Measurements from ENCODE around the gene PACS1.

The PACS1 gene

DNA sequence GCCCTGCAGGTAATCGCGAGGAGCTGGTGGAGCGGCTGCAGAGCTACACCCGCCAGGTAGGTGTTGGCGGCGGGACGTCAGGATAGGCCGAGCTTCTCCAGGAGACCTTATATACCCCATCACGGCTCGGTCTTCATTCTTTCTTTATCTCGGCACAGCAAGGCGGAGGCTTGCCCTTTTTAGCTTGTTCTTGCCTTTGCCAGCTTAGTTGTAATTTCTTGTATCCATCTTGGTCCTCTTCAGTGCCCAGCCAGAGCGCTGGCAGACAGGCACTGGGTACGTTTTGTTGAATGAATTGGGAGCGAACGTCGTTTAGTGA is 17.4 kb upstream of the PACS1 start:
- TF ChIP-seq, protein P1, sequence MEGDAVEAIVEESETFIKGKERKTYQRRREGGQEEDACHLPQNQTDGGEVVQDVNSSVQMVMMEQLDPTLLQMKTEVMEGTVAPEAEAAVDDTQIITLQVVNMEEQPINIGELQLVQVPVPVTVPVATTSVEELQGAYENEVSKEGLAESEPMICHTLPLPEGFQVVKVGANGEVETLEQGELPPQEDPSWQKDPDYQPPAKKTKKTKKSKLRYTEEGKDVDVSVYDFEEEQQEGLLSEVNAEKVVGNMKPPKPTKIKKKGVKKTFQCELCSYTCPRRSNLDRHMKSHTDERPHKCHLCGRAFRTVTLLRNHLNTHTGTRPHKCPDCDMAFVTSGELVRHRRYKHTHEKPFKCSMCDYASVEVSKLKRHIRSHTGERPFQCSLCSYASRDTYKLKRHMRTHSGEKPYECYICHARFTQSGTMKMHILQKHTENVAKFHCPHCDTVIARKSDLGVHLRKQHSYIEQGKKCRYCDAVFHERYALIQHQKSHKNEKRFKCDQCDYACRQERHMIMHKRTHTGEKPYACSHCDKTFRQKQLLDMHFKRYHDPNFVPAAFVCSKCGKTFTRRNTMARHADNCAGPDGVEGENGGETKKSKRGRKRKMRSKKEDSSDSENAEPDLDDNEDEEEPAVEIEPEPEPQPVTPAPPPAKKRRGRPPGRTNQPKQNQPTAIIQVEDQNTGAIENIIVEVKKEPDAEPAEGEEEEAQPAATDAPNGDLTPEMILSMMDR (IDR thresholded peaks at IDR 0.05; ENCODE audit: insufficient read depth, low read length, missing control alignments), result no peak
- DNase-seq (ENCODE audit: low read depth, low spot score), result no peak
- H3K4me3 ChIP-seq (ENCODE audit: low read depth, low read length), result peak overlapping the region; percentile 95
- CTCF ChIA-PET, result interaction anchor here (1.1 to 12.6 kb wide), 11 partner anchors 8 to 341 kb away, joined by 3 to 345 read pairs (median 6); partner anchors contain the start of genes CATSPER1 and FIBP
- POLR2A ChIA-PET, result interaction anchor here (0.9 to 1.7 kb wide), 3 partner anchors 10 to 12 kb away, joined by 3 to 6 read pairs (median 3); no protein-coding TSS in a partner anchor

DNA sequence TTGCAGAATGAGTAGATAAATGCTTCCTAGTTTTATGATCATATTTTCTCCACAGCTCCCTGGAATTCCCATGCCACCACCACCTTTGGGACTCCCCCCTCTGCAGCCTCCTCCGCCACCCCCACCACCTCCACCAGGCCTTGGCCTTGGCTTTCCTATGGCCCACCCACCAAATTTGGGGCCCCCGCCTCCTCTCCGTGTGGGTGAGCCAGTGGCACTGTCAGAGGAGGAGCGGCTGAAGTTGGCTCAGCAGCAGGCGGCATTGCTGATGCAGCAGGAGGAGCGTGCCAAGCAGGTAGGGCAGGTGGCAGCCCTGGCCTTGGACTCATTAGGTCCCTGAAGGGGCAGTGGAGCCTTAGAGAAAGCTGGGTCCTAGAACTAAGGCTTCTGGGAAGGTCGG is 15.1 kb upstream of the PACS1 start:
- H3K4me3 ChIP-seq (ENCODE audit: low read depth, low read length), result no peak overlapping the region
- TF ChIP-seq, protein P1 (IDR thresholded peaks at IDR 0.05; ENCODE audit: insufficient read depth, low read length, missing control alignments), result no peak
- ChIA-PET CTCF (interaction anchor here (6.2 to 12.6 kb wide), 2 partner anchors 11 kb away, joined by 52 to 345 read pairs; no protein-coding TSS in a partner anchor), POLR2A (interaction anchor here (1.0 kb wide), 1 partner anchor 15 kb away, joined by 3 read pairs; the partner anchor contains the start of gene PACS1)
- DNase-seq (ENCODE audit: low read depth, low spot score), result no peak

DNA sequence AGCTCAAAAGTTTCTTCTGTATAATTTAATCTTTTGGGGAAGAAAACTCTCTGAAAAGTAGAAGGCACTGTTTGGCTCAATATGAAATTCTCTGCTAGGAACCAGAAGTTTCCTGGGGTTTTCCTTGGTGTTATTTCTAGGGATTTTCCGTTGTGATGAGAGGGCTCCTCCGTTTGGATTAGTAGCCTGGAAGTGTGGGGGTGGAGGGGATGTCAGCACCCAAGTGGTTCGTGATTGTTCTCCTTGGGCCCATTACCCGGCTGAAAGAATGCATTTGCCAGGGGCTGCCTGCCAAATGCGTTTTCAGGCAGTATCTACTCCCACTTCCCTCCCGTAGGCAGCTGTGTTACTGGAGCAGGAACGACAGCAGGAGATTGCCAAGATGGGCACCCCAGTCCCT is 13.6 kb upstream of the PACS1 start:
- TF ChIP-seq, protein P1 (IDR thresholded peaks at IDR 0.05; ENCODE audit: insufficient read depth, low read length, missing control alignments), result no peak
- ChIA-PET CTCF (interaction anchor here (0.7 to 12.6 kb wide), 3 partner anchors 9 to 166 kb away, joined by 3 to 345 read pairs (median 52); no protein-coding TSS in a partner anchor), POLR2A (no interaction called here)
- no peak for DNase-seq (ENCODE audit: low read depth, low spot score)
- no peak overlapping the region for H3K4me3 ChIP-seq (ENCODE audit: low read depth, low read length)

DNA sequence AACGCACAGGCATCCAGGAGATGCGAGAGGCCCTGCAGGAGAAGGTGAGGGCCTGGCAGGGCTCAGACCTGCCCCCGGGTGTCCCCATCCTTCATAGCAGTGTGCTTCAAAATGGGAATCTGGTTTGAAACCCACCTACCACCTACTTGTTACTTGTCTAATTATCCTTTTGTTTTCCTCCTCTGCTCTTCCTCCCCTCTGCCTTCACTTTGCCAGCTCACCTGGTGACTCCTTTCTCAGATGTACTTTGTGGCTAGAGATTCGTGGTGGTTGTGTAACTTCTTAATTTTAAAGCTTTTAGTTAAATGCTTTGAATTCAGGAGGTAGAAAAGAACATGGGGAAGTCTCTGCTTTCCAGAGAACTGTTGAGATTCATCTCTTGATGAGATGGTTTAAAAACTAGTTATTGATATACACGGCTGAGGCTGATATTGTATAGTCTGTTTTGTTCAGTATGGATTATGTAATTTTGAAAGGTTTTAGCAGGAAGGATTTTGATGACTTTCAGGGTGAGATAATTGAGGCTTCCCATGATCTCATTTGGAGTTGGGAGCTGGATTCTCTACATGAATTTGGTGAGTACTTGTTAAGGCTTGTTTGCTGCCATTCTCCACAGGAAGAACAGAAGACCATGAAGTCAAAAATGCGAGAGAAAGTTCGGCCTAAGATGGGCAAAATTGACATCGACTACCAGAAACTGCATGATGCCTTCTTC is 9.9 kb upstream of the PACS1 start:
- TF ChIP-seq, protein P1 (IDR thresholded peaks at IDR 0.05; ENCODE audit: insufficient read depth, low read length, missing control alignments), result no peak
- POLR2A ChIA-PET, result no interaction called here
- CTCF ChIA-PET, result interaction anchor here (0.8 to 12.6 kb wide), 7 partner anchors 6 to 162 kb away, joined by 3 to 345 read pairs (median 4); partner anchors contain the start of gene GAL3ST3
- no peak for DNase-seq (ENCODE audit: low read depth, low spot score)
- H3K4me3 ChIP-seq (ENCODE audit: low read depth, low read length), result no peak overlapping the region

DNA sequence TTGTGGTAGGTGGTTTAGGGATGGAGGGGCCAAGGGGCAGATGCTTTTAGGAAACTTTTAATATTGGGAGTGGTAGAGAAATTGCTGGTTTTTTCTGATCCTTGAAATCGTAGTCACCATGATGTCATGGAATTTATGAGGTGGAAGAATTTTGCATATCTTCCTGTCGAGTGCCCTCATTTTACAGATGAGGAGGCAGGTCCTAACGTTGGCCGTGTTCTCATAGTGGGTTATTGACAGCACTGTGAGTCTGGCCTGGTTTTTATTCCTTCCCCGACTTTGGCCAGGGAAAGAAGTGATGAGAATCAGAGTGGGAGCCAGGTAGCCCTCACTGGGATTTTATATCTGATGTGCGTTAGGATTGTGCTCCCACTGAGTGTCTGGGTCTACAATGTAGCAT is 8.8 kb upstream of the PACS1 start:
- no peak overlapping the region for H3K4me3 ChIP-seq (ENCODE audit: low read depth, low read length)
- POLR2A ChIA-PET, result no interaction called here
- no peak for DNase-seq (ENCODE audit: low read depth, low spot score)
- CTCF ChIA-PET, result interaction anchor here (12.6 kb wide), 1 partner anchor 5 kb away, joined by 345 read pairs; no protein-coding TSS in a partner anchor
- TF ChIP-seq, protein P1 (IDR thresholded peaks at IDR 0.05; ENCODE audit: insufficient read depth, low read length, missing control alignments), result no peak

DNA sequence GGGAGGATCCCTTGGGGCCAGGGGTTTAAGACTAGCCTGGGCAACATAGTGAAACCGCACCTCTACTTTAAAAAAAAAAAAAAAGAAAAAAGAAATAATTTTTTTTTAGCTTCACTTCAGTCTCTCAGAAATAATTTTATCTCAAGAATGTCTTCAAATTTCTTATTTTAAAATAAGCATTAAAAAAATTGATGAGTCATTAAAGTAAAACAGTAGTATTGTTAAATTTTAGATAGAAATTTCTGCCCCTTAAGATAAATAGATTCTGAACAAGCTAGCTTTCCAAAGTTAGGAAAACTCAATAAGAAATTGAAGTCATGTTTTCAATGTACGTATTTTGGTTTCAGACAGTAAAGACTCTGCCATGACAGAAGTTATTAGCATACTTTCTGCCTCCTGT is 7.7 kb upstream of the PACS1 start:
- no peak overlapping the region for H3K4me3 ChIP-seq (ENCODE audit: low read depth, low read length)
- no peak for DNase-seq (ENCODE audit: low read depth, low spot score)
- ChIA-PET CTCF (interaction anchor here (1.3 to 8.2 kb wide), 5 partner anchors 7 to 175 kb away, joined by 4 to 345 read pairs (median 5); partner anchors contain the start of genes GAL3ST3 and SF3B2), POLR2A (interaction anchor here (0.5 to 1.2 kb wide), 2 partner anchors 8 to 10 kb away, joined by 4 to 6 read pairs; partner anchors contain the start of gene SF3B2)
- TF ChIP-seq, protein P1 (IDR thresholded peaks at IDR 0.05; ENCODE audit: insufficient read depth, low read length, missing control alignments), result no peak
